IPS-NIHi11 (cell line): ENCODE data around the gene CNTNAP2.
A peak's percentile ranks its signal among the peaks of the same experiment; 100 is the strongest.

Experiments used
- DNase-seq: peaks from one replicate; pipeline ENCODE4 v3.0.0; 2012; ENCODE audit warnings: mixed read lengths, low spot score

The CNTNAP2 gene

GRCh38 chr7:147406521-147407135 is 1290.0 kb downstream of the CNTNAP2 start:
- no peak for DNase-seq

- DNase-seq, result no peak
Measured at GRCh38 chr7:147411096-147411495, 1294.5 kb downstream of the CNTNAP2 start.

GRCh38 chr7:147412109-147412508 is 1295.5 kb downstream of the CNTNAP2 start:
- DNase-seq, result no peak

- DNase-seq, result no peak
Measured at GRCh38 chr7:147412782-147413556, 1296.4 kb downstream of the CNTNAP2 start.

- DNase-seq, result no peak
Measured at GRCh38 chr7:147413557-147413870, 1296.9 kb downstream of the CNTNAP2 start.

GRCh38 chr7:147415991-147416390 is 1299.4 kb downstream of the CNTNAP2 start:
- no peak for DNase-seq

GRCh38 chr7:147418966-147419365 is 1302.4 kb downstream of the CNTNAP2 start:
- DNase-seq, result no peak

GRCh38 chr7:147423875-147424274 is 1307.3 kb downstream of the CNTNAP2 start:
- no peak for DNase-seq

- DNase-seq, result no peak
Measured at GRCh38 chr7:147428075-147428474, 1311.5 kb downstream of the CNTNAP2 start.

- no peak for DNase-seq
Measured at GRCh38 chr7:147429961-147430360, 1313.4 kb downstream of the CNTNAP2 start.

GRCh38 chr7:147432079-147432478 is 1315.5 kb downstream of the CNTNAP2 start:
- peak; percentile 14 for DNase-seq

GRCh38 chr7:147432576-147432975 is 1316.0 kb downstream of the CNTNAP2 start:
- no peak for DNase-seq

- DNase-seq, result no peak
Measured at GRCh38 chr7:147436718-147437117, 1320.1 kb downstream of the CNTNAP2 start.

- no peak for DNase-seq
Measured at GRCh38 chr7:147438216-147438615, 1321.6 kb downstream of the CNTNAP2 start.

GRCh38 chr7:147443942-147444341 is 1327.3 kb downstream of the CNTNAP2 start:
- DNase-seq, result no peak

- DNase-seq, result no peak
Measured at GRCh38 chr7:147452816-147453215, 1336.2 kb downstream of the CNTNAP2 start.

GRCh38 chr7:147465223-147465622 is 1348.6 kb downstream of the CNTNAP2 start:
- no peak for DNase-seq

GRCh38 chr7:147472556-147472955 is 1356.0 kb downstream of the CNTNAP2 start:
- no peak for DNase-seq

- no peak for DNase-seq
Measured at GRCh38 chr7:147474862-147475261, 1358.3 kb downstream of the CNTNAP2 start.

GRCh38 chr7:147477526-147477925 is 1360.9 kb downstream of the CNTNAP2 start:
- DNase-seq, result no peak

- DNase-seq, result no peak
Measured at GRCh38 chr7:147478796-147479195, 1362.2 kb downstream of the CNTNAP2 start.

- no peak for DNase-seq
Measured at GRCh38 chr7:147483634-147484292, 1367.2 kb downstream of the CNTNAP2 start.

GRCh38 chr7:147485660-147486210 is 1369.1 kb downstream of the CNTNAP2 start:
- DNase-seq, result no peak
